ENCODE measurements around the gene RRAD.

DNA sequence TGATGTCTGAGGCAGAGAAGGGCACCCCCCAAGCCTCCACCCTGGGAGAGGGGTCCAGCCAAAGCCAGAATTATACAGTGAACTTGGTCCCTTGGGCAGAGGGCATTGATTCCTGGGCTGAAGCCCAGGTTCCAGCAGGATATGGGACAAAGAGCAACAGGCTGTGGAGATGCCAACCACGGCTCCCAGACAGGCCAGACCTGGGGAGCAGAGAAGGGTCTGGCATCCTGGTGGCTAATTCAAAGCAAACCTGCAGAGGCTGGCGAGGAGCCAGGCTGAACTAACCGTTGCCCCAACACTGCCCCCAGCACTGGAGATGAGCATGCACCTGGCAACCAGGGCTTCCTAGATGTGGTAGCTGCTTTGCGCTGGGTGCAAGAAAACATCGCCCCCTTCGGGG lies 38.7 kb upstream of the RRAD start:
- TF ChIP-seq CTCF (IDR thresholded peaks at IDR 0.05; ENCODE audit: extremely low read depth in 1 of 2, insufficient read depth in 1 of 2, low read depth in 1 of 2, low read length in 2 of 2) (no peak), EZH2 (IDR thresholded peaks at IDR 0.05; ENCODE audit: borderline replicate concordance, low read depth, low read length, severe bottlenecking) (no peak), POLR2A (IDR thresholded peaks at IDR 0.05; ENCODE audit: low read depth, low read length) (no peak)
